ENCODE data around the gene PKNOX2. TPM values are rescaled to one million over a fixed set of nuclear protein-coding genes. Genes with fewer than 3 reads are reported as not detected.

Gene PKNOX2
- total RNA-seq, 2 experiments from 2014 or later: not detected

DNA sequence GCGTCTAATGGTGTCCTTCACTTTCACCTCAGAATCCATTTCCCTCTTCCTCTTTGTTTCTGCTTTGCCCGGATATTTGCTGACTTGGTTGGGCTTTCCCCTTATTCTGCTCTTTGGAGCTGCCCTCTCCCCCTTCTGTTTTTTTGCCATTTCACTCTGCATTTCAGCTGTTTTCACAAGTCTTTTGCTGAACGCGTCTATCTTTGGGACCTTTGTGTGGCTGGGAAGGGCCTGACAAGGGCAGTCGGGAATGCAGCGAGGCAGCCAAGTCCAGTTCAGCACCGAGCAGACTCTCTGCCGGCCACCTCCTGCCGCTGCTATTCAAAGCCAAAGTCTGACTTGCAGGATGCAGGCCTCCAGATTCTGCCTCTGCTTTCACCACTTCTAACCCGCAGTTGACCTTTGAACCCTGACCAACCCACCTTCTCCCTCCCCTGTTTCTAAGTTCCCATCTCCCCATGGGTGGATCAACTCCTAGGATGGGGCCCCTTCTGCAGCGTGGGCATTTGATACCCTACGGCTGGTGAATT, 293.3 kb downstream of the PKNOX2 start:
- no peak for DNase-seq (ENCODE audit: low spot score)
- ChIA-PET POLR2A (no interaction called here), CTCF (ENCODE audit: unreplicated experiment) (interaction anchor here (0.6 kb wide), 1 partner anchor 105 kb away, joined by 3 read pairs; no protein-coding TSS in a partner anchor)
- TF ChIP-seq, protein P1, sequence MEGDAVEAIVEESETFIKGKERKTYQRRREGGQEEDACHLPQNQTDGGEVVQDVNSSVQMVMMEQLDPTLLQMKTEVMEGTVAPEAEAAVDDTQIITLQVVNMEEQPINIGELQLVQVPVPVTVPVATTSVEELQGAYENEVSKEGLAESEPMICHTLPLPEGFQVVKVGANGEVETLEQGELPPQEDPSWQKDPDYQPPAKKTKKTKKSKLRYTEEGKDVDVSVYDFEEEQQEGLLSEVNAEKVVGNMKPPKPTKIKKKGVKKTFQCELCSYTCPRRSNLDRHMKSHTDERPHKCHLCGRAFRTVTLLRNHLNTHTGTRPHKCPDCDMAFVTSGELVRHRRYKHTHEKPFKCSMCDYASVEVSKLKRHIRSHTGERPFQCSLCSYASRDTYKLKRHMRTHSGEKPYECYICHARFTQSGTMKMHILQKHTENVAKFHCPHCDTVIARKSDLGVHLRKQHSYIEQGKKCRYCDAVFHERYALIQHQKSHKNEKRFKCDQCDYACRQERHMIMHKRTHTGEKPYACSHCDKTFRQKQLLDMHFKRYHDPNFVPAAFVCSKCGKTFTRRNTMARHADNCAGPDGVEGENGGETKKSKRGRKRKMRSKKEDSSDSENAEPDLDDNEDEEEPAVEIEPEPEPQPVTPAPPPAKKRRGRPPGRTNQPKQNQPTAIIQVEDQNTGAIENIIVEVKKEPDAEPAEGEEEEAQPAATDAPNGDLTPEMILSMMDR (conservative IDR thresholded peaks at IDR 0.05; ENCODE audit: low read length): no peak
- TF ChIP-seq EZH2phosphoT487 (IDR thresholded peaks at IDR 0.05; ENCODE audit: borderline replicate concordance, low read depth, low read length): no peak
- Histone ChIP-seq H4K20me1 (ENCODE audit: insufficient read depth, low read length) (no peaks in the 10 kb centered on the region), H3K27ac (ENCODE audit: low read depth, low read length, poor library complexity, severe bottlenecking) (no peak overlapping the region), H3K9me3 (ENCODE audit: low read length) (no peaks in the 10 kb centered on the region), H3K4me2 (ENCODE audit: low read length) (no peak overlapping the region), H3K79me2 (ENCODE audit: insufficient read depth, low read depth, low read length) (no peaks in the 10 kb centered on the region), H3K36me3 (ENCODE audit: insufficient read depth, low read length) (no peaks in the 10 kb centered on the region), H3K9me2 (ENCODE audit: insufficient read depth, low read length) (no peaks in the 10 kb centered on the region), H3K4me3 (ENCODE audit: low read depth, low read length, poor library complexity, severe bottlenecking) (no peak overlapping the region), H2AFZ (ENCODE audit: low read length) (no peak overlapping the region), H3K4me1 (ENCODE audit: insufficient read depth, low read length, poor library complexity, severe bottlenecking) (no peaks in the 10 kb centered on the region)
- BruUV-seq (replicated peaks): no TSS peak
- intact Hi-C loops (cut with micrococcal nuclease; ENCODE audit: unreplicated experiment): no loop called here

DNA sequence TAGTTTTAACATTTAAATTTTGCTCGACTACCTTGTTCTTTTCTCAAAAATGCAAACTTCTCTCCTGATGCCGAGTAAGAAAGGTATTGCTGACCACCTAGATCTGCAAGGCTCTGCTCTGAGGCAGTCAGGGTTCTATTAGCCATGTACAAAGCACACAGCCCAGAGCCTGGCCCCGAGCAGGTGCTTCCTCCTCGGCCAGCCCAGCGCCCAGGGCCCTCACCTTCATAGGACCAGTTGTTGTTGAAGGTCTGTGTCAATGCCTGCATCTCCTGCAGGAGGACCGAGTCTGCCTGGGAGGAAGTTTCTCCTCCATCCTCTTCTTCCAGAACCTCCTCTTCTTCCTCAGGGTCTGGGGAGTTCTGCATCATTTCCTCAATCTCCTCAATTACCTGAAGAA, 295.7 kb downstream of the PKNOX2 start:
- H2AFZ ChIP-seq (ENCODE audit: low read length): no peak overlapping the region
- no peaks in the 10 kb centered on the region for H3K4me1 ChIP-seq (ENCODE audit: insufficient read depth, low read length, poor library complexity, severe bottlenecking)
- no peak overlapping the region for H3K4me3 ChIP-seq (ENCODE audit: low read depth, low read length, poor library complexity, severe bottlenecking)
- H3K36me3 ChIP-seq (ENCODE audit: insufficient read depth, low read length): no peaks in the 10 kb centered on the region
- H3K27ac ChIP-seq (ENCODE audit: low read depth, low read length, poor library complexity, severe bottlenecking): no peak overlapping the region
- intact Hi-C loops (cut with micrococcal nuclease; ENCODE audit: unreplicated experiment): no loop called here
- DNase-seq (ENCODE audit: low spot score): no peak
- H3K4me2 ChIP-seq (ENCODE audit: low read length): no peak overlapping the region
- no peaks in the 10 kb centered on the region for H4K20me1 ChIP-seq (ENCODE audit: insufficient read depth, low read length)
- BruUV-seq (replicated peaks): no TSS peak
- no peaks in the 10 kb centered on the region for H3K79me2 ChIP-seq (ENCODE audit: insufficient read depth, low read depth, low read length)
- no peaks in the 10 kb centered on the region for H3K9me3 ChIP-seq (ENCODE audit: low read length)
- CTCF ChIA-PET (ENCODE audit: unreplicated experiment): interaction anchor here (0.6 kb wide), 1 partner anchor 463 kb away, joined by 3 read pairs; no protein-coding TSS in a partner anchor
- TF ChIP-seq EZH2phosphoT487 (IDR thresholded peaks at IDR 0.05; ENCODE audit: borderline replicate concordance, low read depth, low read length): no peak
- TF ChIP-seq, protein P1 (conservative IDR thresholded peaks at IDR 0.05; ENCODE audit: low read length): no peak
- POLR2A ChIA-PET: interaction anchor here (0.5 to 1.1 kb wide), 2 partner anchors 8 to 45 kb away, joined by 3 to 4 read pairs; no protein-coding TSS in a partner anchor
- no peaks in the 10 kb centered on the region for H3K9me2 ChIP-seq (ENCODE audit: insufficient read depth, low read length)

DNA sequence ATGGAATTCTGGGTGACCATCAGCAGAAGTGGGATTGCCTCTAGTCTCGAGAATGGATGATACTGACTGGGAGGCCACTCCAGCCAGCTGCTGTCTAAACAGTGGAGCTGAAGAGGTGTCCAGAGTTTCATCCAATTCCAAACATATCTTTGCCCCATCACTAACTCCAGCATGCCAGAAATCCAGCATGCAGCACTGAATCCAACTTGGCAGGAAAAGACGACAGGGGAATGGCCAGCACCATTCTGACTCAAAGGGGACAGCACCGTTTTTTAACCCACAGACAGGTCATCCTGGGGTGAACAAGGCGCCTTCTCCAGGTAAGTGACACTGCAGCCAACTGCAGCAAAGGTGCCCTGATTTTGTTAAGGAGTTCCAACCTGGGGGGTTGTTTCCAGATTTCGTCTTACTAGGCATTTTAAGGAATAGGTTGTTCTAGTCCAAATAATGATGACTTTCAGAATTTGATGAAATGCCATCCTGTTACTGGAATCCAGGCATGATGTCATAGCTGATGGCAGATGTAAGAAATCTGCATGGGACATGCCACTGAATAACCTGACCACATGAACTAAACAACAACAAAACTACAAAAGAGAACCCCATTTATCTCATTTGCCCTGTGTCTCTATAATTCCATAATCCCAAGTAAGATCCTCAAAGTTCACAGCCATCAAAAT, 299.2 kb downstream of the PKNOX2 start:
- no peak overlapping the region for H3K4me2 ChIP-seq (ENCODE audit: low read length)
- no peaks in the 10 kb centered on the region for H4K20me1 ChIP-seq (ENCODE audit: insufficient read depth, low read length)
- intact Hi-C loops (cut with micrococcal nuclease; ENCODE audit: unreplicated experiment): no loop called here
- H2AFZ ChIP-seq (ENCODE audit: low read length): no peak overlapping the region
- no TSS peak for BruUV-seq (replicated peaks)
- H3K27ac ChIP-seq (ENCODE audit: low read depth, low read length, poor library complexity, severe bottlenecking): no peak overlapping the region
- H3K79me2 ChIP-seq (ENCODE audit: insufficient read depth, low read depth, low read length): no peaks in the 10 kb centered on the region
- H3K4me3 ChIP-seq (ENCODE audit: low read depth, low read length, poor library complexity, severe bottlenecking): no peak overlapping the region
- H3K9me3 ChIP-seq (ENCODE audit: low read length): no peaks in the 10 kb centered on the region
- H3K4me1 ChIP-seq (ENCODE audit: insufficient read depth, low read length, poor library complexity, severe bottlenecking): no peaks in the 10 kb centered on the region
- TF ChIP-seq EZH2phosphoT487 (IDR thresholded peaks at IDR 0.05; ENCODE audit: borderline replicate concordance, low read depth, low read length): no peak
- no peaks in the 10 kb centered on the region for H3K36me3 ChIP-seq (ENCODE audit: insufficient read depth, low read length)
- CTCF ChIA-PET (ENCODE audit: unreplicated experiment): interaction anchor here (0.5 kb wide), 1 partner anchor 35 kb away, joined by 3 read pairs; no protein-coding TSS in a partner anchor
- no peak for DNase-seq (ENCODE audit: low spot score)
- POLR2A ChIA-PET: interaction anchor here (0.7 kb wide), 1 partner anchor 8 kb away, joined by 4 read pairs; no protein-coding TSS in a partner anchor
- no peaks in the 10 kb centered on the region for H3K9me2 ChIP-seq (ENCODE audit: insufficient read depth, low read length)

Measured in OCI-LY7 (cell line).